Measurements from ENCODE around the gene SULT1C2.
A peak's percentile ranks its signal among the peaks of the same experiment; 100 is the strongest.
"Not testable (repeated sequence)": the region's sequence is repeated elsewhere in the genome, so short reads cannot be mapped to it uniquely, and the experiment has no call there.

SULT1C2 gene

GRCh38 chr2:108355906-108356734 lies 67.4 kb downstream of the SULT1C2 start:
- DNase-seq, result peak; percentile 72

- DNase-seq, result not testable (repeated sequence)
Measured at GRCh38 chr2:108359336-108359735, 70.6 kb downstream of the SULT1C2 start.
